HG03097 (cell line): ENCODE results near the gene MRPL3.

Experiments used
- ATAC-seq: cut with Tn5 transposase; IDR thresholded peaks from one replicate; pipeline ENCODE4 v1.9.1; 2021; ENCODE audit not compliant: unreplicated experiment, low FRiP score

The MRPL3 gene

DNA sequence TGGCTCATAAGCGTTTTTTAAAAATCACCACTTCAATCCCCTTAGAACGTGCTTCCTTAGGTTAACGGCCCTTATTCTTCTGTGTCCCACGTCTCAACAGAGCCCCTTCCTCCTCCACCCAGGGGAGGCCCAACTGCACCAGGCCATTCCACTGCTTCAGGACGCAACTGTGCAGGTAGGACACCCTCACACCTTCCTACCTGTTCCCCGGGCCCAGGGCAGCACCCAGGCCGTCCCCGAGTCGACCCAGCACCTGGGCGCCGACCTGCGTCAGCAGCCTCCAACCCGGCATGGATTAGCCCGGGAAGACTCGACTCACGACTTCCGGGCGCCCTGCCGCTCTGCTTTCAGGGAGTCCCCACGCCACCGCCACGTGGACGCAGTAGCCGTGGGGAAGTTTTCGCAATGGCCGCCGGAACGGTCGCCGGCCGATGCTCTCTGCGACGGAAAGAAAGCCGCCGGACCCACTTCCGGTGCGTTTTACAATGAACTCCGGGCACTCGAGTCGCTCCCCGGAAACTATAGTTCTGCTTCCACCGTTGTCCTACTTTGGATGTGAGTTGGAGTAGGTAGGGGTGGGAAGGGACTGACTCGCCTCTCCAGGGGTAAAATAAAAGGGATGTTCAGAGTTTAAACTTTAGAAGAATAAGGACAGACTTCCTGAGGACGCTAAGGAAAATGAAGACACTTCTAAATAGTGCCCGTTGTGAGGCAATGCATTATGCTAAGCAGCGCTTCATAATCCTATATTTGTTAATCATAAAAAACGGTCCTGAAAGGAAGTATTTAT lies at the start of gene MRPL3:
Gene MRPL3 (minus strand): TSS at position 442 of the 790 bp plus-strand sequence. CDS start 150 bp downstream, at position 292.
- peak; percentile 92 for ATAC-seq

- ATAC-seq: no peak
Measured at GRCh38 chr3:131551761-131552160, 49.0 kb upstream of the MRPL3 start.

GRCh38 chr3:131550562-131551465 lies 48.0 kb upstream of the MRPL3 start:
- no peak for ATAC-seq

DNA sequence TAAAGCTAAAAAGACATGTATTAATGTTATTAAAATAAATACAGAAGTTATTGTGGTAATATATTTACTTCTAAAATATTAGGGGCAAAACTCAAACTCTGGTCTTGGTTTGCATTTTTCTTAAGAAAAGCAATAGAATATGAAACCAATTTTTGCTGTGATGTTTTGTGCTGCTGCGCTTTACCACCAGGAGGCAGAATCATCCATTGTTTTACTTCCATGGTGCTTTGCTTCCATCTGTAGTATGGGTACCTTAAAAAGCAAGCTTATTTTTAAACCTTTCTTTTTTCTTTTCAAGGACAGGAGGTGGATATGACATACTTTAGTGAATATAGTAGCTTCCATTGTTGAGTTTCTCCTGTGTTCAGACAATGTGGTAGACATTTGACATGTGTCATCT lies 46.6 kb upstream of the MRPL3 start:
- ATAC-seq: no peak

- no peak for ATAC-seq
Measured at GRCh38 chr3:131547585-131547984, 44.8 kb upstream of the MRPL3 start.

DNA sequence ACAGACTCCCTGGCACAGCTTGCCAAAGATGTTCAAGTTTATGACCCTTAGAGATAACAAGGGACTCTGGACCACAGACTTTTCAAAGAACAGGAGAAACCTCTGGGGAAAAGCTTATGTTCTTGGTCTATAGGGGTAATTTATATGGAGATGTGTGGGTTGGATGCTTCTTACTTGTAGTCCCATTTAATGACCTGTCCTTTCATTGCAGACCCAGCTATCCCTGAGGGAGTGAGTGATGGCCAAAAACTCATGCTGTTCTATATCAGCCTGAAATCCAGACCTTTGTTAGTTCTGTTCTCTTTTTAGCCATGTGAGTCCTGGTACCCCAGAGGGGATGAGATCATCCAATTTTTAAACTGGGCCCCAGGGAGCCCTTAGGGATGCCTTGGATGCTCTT lies 43.7 kb upstream of the MRPL3 start:
- no peak for ATAC-seq

DNA sequence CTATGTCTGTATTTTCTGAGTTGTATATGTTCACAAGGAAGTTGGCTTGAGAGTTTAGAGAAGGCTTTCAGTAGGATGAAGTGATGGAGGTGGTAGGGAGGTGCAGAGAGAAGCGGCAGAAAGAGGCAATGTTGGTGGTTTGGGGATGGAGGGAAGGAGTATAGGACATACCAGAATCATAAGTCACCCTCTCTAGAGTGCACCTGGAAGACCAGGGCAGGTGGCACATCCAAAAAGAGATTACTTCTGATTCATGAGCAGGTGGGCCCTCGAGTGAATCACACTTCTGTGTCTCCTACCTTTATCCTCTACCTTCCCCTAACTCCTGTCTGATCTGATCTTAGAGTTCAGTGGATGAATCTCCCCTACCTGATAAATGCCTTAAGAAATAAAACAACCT lies 41.8 kb upstream of the MRPL3 start:
- ATAC-seq: no peak

DNA sequence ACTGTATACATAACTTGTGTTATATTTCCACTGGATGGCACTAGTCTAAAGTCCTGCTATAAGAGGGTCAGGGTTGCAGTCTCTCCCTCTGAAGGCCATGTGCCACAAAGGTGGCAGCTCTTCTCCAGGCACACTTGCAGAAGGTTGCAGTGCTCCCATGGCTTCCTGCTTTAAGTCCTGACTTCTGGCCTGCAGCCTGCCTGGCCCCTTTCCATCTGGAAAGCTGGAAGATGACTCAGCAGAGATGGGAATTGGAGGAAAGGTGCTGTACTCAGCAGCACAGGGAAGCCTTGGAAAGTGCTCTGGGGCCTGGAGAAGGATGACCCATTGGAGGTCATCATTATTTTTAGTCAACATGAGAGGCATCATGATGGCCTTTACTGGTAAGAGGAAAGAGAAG lies 40.9 kb upstream of the MRPL3 start:
- ATAC-seq: no peak

DNA sequence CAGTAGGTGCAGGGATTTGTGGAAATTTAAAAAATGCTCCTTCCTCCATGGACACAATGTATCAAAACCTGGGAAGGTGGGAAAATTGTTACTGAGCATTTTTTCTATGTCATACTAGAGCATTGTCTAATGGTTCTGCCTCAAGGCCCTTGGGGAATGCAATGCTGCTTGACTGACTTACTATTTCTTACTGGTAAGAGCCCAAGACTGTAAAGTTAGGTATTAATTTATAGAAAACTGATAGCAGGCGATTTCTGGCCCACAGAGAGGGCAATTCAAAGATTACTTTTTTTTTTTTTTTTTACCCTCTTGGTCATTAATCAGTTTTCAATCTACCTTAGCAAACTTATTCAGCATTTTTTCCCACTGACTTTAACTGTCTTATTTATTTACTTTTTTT lies 38.5 kb upstream of the MRPL3 start:
- no peak for ATAC-seq

DNA sequence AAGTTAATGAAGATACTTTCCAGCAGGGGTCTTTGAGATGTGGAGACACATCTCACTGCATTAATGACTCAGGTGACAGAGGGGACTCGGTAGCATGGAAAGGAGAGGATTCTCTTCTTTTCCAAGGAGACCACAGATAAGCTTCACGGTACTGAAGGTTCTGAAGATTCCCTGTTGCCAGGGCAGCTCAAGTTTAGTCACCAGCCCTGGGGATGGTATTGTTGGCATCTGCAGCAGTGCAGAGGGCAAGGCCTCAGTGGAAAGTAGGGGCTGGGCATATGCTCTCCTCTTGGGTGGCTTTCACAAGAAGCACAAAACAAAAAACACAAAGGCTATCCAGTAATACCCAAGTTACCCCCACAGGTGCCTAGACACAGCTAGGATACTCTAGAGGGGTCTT lies 38.0 kb upstream of the MRPL3 start:
- ATAC-seq: no peak

- no peak for ATAC-seq
Measured at GRCh38 chr3:131540143-131540542, 37.4 kb upstream of the MRPL3 start.

GRCh38 chr3:131538968-131539367 lies 36.2 kb upstream of the MRPL3 start:
- ATAC-seq: no peak

DNA sequence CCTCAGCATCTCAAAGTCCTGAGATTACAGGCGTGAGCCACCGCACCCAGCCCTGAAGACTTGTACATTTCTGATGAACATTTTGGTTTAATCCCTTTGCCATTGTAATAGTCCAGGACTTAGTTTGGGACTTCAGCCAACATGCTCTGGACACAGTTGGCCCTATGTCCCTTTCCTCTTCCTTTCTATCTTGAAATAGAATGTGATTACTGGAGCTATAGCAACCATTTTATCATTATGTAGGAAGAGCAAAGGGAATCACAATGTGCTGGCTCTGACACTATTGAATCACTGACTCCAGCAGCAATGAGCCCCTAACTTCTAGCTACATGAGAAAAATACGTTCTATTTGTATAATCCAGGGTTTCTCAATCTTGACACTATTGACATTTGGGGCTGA lies 34.8 kb upstream of the MRPL3 start:
- no peak for ATAC-seq

DNA sequence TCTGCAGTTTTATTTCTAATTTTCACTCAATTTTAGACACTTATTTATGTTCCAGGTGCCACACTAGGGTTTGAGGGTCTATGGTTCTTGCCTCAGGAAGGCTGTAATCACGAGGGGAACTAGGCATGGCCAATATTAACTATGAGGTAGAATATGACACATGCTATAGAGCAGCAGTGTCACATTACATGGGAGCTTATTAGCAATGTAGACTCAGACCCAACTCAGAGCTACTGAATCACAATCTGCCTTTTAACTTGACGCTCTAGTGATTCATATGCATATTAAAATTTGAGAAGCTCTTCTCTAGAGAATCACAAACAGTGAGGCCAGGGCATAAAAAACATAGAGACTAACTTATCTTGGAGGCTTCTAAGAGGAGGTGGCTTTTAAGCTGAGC lies 32.8 kb upstream of the MRPL3 start:
- ATAC-seq: no peak

- ATAC-seq: no peak
Measured at GRCh38 chr3:131535131-131535530, 32.4 kb upstream of the MRPL3 start.

DNA sequence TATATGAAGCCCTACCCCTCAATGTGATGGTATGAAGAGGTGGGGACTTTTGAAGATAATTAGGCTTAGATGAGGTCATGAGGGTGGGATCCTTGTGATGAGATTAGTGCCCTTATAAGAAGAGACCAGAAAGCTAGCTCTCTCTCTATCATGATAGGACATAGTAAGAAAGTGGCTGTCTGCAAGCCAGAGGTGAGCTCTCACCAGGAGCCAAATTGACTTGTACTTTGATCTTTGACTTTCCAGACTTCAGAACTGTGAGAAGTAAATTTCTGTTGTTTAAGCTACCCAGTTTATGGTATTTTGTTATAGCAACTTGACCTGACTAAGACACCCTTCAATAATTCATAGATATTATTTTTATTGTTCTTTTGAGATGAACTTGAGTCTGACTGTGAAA lies 29.9 kb upstream of the MRPL3 start:
- no peak for ATAC-seq

- no peak for ATAC-seq
Measured at GRCh38 chr3:131530843-131531242, 28.1 kb upstream of the MRPL3 start.

DNA sequence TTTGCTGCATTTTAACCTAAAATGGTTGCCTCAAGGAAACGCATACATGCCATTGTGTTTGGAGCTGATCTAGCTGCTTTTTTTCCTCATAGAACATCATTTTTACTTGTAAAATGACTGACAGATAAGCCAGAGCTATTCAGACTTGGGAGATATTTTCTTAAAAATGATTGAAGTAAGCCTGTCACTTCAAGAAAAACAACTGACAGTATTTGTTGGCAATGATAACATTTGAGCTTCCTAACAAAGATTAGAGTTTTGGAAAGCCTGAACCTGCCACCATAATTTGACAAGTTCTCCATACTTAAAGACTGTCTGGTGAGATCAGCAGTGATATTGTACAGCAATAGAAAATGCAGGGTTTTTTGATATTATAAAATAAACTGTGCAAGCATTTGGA lies 27.6 kb upstream of the MRPL3 start:
- ATAC-seq: no peak

GRCh38 chr3:131526801-131527347 lies 24.1 kb upstream of the MRPL3 start:
- ATAC-seq: no peak

DNA sequence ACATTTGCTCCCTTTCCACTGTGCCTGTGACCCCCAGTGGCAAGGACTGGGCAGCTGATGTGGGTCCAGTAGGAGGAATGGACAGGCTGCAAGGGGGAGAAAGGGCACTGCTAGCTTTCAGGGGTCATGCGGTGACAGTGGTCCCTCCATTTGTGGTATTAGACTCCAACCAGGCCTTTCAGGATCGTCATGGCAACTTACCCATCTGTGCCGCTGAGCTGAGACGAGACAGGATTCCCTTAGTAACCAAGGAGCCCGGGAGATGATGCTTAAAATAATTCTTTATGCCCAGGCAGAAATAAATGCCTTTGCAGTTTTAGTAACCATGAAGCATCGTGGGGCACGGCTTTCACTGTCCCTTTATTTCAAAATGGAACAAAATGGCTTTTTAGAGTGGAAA lies 15.9 kb upstream of the MRPL3 start:
- no peak for ATAC-seq

DNA sequence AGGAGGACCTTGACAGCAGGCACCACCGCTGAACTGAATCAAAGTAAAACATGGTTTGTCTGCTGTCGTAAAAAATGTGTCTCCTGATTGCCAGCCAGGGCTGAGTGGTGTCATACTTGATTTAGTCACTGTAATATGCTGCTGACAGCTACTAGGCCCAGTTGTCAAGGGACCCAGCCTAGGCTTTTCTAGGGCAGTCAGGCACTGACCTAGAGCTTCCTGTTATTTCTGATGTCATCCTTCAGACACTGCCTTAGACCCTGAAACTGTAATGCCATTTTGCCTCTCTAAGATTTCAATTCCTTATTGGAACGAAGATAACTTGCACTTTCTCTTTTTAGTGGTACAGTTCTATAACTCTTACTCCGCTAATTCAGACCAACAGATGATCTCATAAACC lies 2.6 kb upstream of the MRPL3 start:
- no peak for ATAC-seq

- no peak for ATAC-seq
Measured at GRCh38 chr3:131503320-131503635, 507 bp upstream of the MRPL3 start.
